Keratinocyte (primary cell): ENCODE results near the gene PHETA1.

ENCODE experiments used
- EZH2 ChIP-seq: IDR thresholded peaks from one replicate; pipeline ENCODE4 v1.6.1; 2012; ENCODE audit warnings: inconsistent platforms, mild to moderate bottlenecking, low read length, moderate library complexity
- TF ChIP-seq, protein P1 (sequence below), 3 experiments: IDR thresholded peaks in 1 of 3; conservative IDR thresholded peaks in 1 of 3; optimal IDR thresholded peaks in 1 of 3; 2 replicates in 2 of 3; 3 replicates in 1 of 3; pipeline versions ENCODE3 to v1.5.1; 2011; ENCODE audit warnings: low read length in 3 of 3, mild to moderate bottlenecking in 3 of 3, moderate library complexity in 2 of 3, control low read depth in 1 of 3, inconsistent platforms in 1 of 3; ENCODE audit not compliant: insufficient read depth in 2 of 3; ENCODE audit errors: extremely low read depth in 1 of 3

DNA sequence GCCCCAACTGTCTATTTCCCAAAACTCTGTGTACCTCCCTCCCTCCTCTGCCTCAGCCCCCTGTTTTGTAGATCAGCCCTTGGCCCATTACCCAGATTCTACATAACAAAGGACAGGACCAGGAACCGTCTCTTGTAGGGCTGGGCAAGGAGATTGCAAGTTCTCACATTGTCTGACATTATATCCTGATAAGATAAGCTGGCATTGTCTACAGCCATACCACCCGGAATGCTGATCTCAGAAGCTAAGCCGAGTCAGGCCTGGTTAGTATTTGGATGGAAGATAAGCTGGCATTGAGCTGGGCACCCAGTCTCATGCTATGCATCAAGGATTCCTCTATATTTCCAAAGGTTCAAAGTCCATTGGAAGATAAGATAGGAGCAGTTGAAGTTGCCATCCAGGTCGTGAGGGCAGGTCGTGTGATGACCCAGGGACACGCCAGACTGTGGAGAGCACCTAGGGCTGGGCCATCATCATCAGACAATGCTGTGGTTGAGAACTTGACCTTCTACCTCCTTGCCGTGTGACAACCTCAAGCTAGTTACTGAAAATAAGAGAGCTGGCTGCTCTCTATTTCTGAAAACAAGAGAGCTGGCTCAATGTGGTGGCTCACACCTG is 29.5 kb downstream of the PHETA1 start:
- TF ChIP-seq, protein P1, sequence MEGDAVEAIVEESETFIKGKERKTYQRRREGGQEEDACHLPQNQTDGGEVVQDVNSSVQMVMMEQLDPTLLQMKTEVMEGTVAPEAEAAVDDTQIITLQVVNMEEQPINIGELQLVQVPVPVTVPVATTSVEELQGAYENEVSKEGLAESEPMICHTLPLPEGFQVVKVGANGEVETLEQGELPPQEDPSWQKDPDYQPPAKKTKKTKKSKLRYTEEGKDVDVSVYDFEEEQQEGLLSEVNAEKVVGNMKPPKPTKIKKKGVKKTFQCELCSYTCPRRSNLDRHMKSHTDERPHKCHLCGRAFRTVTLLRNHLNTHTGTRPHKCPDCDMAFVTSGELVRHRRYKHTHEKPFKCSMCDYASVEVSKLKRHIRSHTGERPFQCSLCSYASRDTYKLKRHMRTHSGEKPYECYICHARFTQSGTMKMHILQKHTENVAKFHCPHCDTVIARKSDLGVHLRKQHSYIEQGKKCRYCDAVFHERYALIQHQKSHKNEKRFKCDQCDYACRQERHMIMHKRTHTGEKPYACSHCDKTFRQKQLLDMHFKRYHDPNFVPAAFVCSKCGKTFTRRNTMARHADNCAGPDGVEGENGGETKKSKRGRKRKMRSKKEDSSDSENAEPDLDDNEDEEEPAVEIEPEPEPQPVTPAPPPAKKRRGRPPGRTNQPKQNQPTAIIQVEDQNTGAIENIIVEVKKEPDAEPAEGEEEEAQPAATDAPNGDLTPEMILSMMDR (optimal IDR thresholded peaks at IDR 0.05 in 1 of 3, IDR thresholded peaks at IDR 0.05 in 1 of 3, conservative IDR thresholded peaks at IDR 0.05 in 1 of 3; ENCODE audit: extremely low read depth in 1 of 3, insufficient read depth in 2 of 3, low read length in 3 of 3): no peak
- no peak for TF ChIP-seq EZH2
